GM19455 (cell line): ENCODE measurements around the gene BOLA2B.

Experiments
- ATAC-seq: cut with Tn5 transposase; IDR thresholded peaks from one replicate; pipeline ENCODE4 v1.9.1; 2021; ENCODE audit not compliant: unreplicated experiment

The BOLA2B gene

GRCh38 chr16:30145657-30146056, 47.8 kb downstream of the BOLA2B start:
- ATAC-seq, result no peak

GRCh38 chr16:30144917-30145316, 48.5 kb downstream of the BOLA2B start:
- no peak for ATAC-seq

GRCh38 chr16:30144017-30144416, 49.4 kb downstream of the BOLA2B start:
- no peak for ATAC-seq

GRCh38 chr16:30143347-30143702, 50.1 kb downstream of the BOLA2B start:
- ATAC-seq, result no peak
